MCF 10A (cell line): ENCODE results near the gene C6orf136. TPM values are rescaled to one million over a fixed set of nuclear protein-coding genes. Genes with fewer than 3 reads are reported as not detected.

Experiments
- BruUV-seq: library from RNA; stranded (reverse); fragments of 400-500 nt; replicated peaks from 2 replicates; lab custom pipeline; 2021; lab: Mats Ljungman, UMichigan
- CTCF ChIA-PET: fragments of 300-600 bp; sonication (Branson Sonifier 250); formaldehyde crosslinking; extraction: SDS; loops from one replicate; lab custom pipeline; 2021; ENCODE audit warnings: antibody characterized with exemption, inconsistent platforms; lab: Yijun Ruan, JAX
- POLR2A ChIA-PET: fragments of 300-600, 350-650 bp; sonication (Branson Sonifier 250); formaldehyde crosslinking; extraction: SDS; loops from one replicate; lab custom pipeline; 2020; ENCODE audit warnings: antibody characterized with exemption, inconsistent platforms; lab: Yijun Ruan, JAX
- DNase-seq: peaks from one replicate; pipeline ENCODE4 v3.0.0-alpha.2; 2018; ENCODE audit not compliant: unreplicated experiment
- H3K27ac Mint-ChIP-seq: one replicate; pipeline ENCODE4 v1.8.0; 2022; ENCODE audit warnings: mild to moderate bottlenecking, low read depth, mixed read lengths; ENCODE audit not compliant: unreplicated experiment
- H3K27me3 Mint-ChIP-seq: one replicate; pipeline ENCODE4 v1.8.0; 2022; ENCODE audit warnings: mixed read lengths; ENCODE audit not compliant: insufficient read depth, unreplicated experiment
- H3K36me3 Mint-ChIP-seq: one replicate; pipeline ENCODE4 v1.8.0; 2022; ENCODE audit warnings: mild to moderate bottlenecking, moderate library complexity, mixed read lengths; ENCODE audit not compliant: insufficient read depth, unreplicated experiment
- H3K4me1 Mint-ChIP-seq: one replicate; pipeline ENCODE4 v1.8.0; 2022; ENCODE audit warnings: mixed read lengths; ENCODE audit not compliant: insufficient read depth, unreplicated experiment
- H3K4me3 Mint-ChIP-seq: one replicate; pipeline ENCODE4 v1.8.0; 2022; ENCODE audit warnings: mild to moderate bottlenecking, moderate library complexity, mixed read lengths; ENCODE audit not compliant: unreplicated experiment
- H3K9me3 Mint-ChIP-seq: one replicate; pipeline ENCODE4 v1.8.0; 2022; ENCODE audit warnings: mixed read lengths; ENCODE audit not compliant: unreplicated experiment
- CTCF ChIP-seq: fragments of 200-600 bp; IDR thresholded peaks from one replicate; pipeline ENCODE4 v1.8.0; 2022; ENCODE audit warnings: antibody characterized with exemption, mild to moderate bottlenecking; ENCODE audit not compliant: unreplicated experiment
- intact Hi-C: fragments of 100-400 bp; cut with micrococcal nuclease; formaldehyde crosslinking; loops from 2 replicates; pipeline ENCODE4 v1.14.1; 2022
- total RNA-seq: library from RNA; stranded (reverse); gene quantifications from 2 replicates; pipeline ENCODE4 v1.2.3, GENCODE V29; 2022

C6orf136 gene
- total RNA-seq, 1 experiment from 2014 or later: 10.3 TPM

- no peak for DNase-seq
- Mint-ChIP-seq H3K4me3 (peak overlapping the region; percentile 94), H3K4me1 (peaks cover 39% of the 10 kb centered on the region), H3K9me3 (no peaks in the 10 kb centered on the region), H3K27ac (peak overlapping the region; percentile 90), H3K36me3 (no peaks in the 10 kb centered on the region), H3K27me3 (no peaks in the 10 kb centered on the region)
- ChIA-PET POLR2A (interaction anchor here (0.6 to 13.9 kb wide), 19 partner anchors 8 to 710 kb away, joined by 3 to 477 read pairs (median 7); partner anchors contain the start of genes ABCF1, DHX16, MDC1 and MRPS18B), CTCF (interaction anchor here (0.6 to 5.5 kb wide), 6 partner anchors 12 to 150 kb away, joined by 3 to 62 read pairs (median 7); no protein-coding TSS in a partner anchor)
- BruUV-seq: no TSS peak
- intact Hi-C loops: no loop called here
- TF ChIP-seq CTCF: no peak
Observed at GRCh38 chr6:30691208-30691847, 44.4 kb downstream of the C6orf136 start.

GRCh38 chr6:30696432-30696831 lies 49.5 kb downstream of the C6orf136 start:
- no TSS peak for BruUV-seq

GRCh38 chr6:30700340-30700739 lies 53.4 kb downstream of the C6orf136 start:
- CTCF ChIA-PET: interaction anchor here (0.8 to 1.4 kb wide), 2 partner anchors 22 to 217 kb away, joined by 3 read pairs; no protein-coding TSS in a partner anchor
- peaks cover 22% of the 10 kb centered on the region for H3K36me3 Mint-ChIP-seq
- no peak overlapping the region for H3K4me3 Mint-ChIP-seq

More at GRCh38 chr6:30696432-30696831, 49.5 kb downstream of the C6orf136 start:
- intact Hi-C loops: no loop called here
- TF ChIP-seq CTCF: no peak
- DNase-seq: no peak
- POLR2A ChIA-PET: interaction anchor here (1.1 to 13.9 kb wide), 4 partner anchors 8 to 25 kb away, joined by 3 to 477 read pairs (median 18); partner anchors contain the start of genes MDC1 and TUBB
- Mint-ChIP-seq H3K36me3 (peaks cover 5% of the 10 kb centered on the region), H3K27ac (no peak overlapping the region), H3K27me3 (no peaks in the 10 kb centered on the region), H3K9me3 (no peaks in the 10 kb centered on the region), H3K4me1 (peaks cover 12% of the 10 kb centered on the region), H3K4me3 (no peak overlapping the region)
- CTCF ChIA-PET: interaction anchor here (0.5 to 1.8 kb wide), 4 partner anchors 12 to 297 kb away, joined by 3 to 12 read pairs (median 6); no protein-coding TSS in a partner anchor

More at GRCh38 chr6:30700340-30700739, 53.4 kb downstream of the C6orf136 start:
- intact Hi-C loops: no loop called here
- TF ChIP-seq CTCF: no peak
- POLR2A ChIA-PET: interaction anchor here (1.2 to 13.9 kb wide), 4 partner anchors 9 to 31 kb away, joined by 3 to 477 read pairs (median 7); partner anchors contain the start of genes MDC1, NRM and TUBB
- Mint-ChIP-seq H3K9me3 (no peaks in the 10 kb centered on the region), H3K27me3 (no peaks in the 10 kb centered on the region), H3K27ac (no peak overlapping the region), H3K4me1 (peaks cover 6% of the 10 kb centered on the region)
- BruUV-seq: no TSS peak
- no peak for DNase-seq

Other genes starting within 250 kb of the C6orf136 start
- gene HLA-E, start 157.6 kb upstream of the C6orf136 start, total RNA-seq: 83.6 and 103 TPM in 2 replicates
- 69.1 and 76.8 TPM in 2 replicates for gene GNL1, start 90.6 kb upstream of the C6orf136 start, total RNA-seq
- 20.0 and 26.2 TPM in 2 replicates for gene PRR3, start 89.8 kb upstream of the C6orf136 start, total RNA-seq
- gene ABCF1, start 75.7 kb upstream of the C6orf136 start, total RNA-seq: 58.0 and 63.9 TPM in 2 replicates
- 103 and 209 TPM in 2 replicates for gene PPP1R10, start 29.9 kb upstream of the C6orf136 start, total RNA-seq
- gene MRPS18B, start 29.3 kb upstream of the C6orf136 start, total RNA-seq: 120 and 127 TPM in 2 replicates
- gene ATAT1, start 20.3 kb upstream of the C6orf136 start, total RNA-seq: 6.4 and 8.6 TPM in 2 replicates
- gene DHX16, start 25.9 kb downstream of the C6orf136 start, total RNA-seq: 41.3 and 49.8 TPM in 2 replicates
- gene PPP1R18, start 39.5 kb downstream of the C6orf136 start, total RNA-seq: 66.9 and 74.7 TPM in 2 replicates
- gene NRM, start 43.9 kb downstream of the C6orf136 start, total RNA-seq: 3.8 and 5.3 TPM in 2 replicates
- 50.6 and 54.5 TPM in 2 replicates for gene MDC1, start 70.1 kb downstream of the C6orf136 start, total RNA-seq
- gene TUBB, start 73.2 kb downstream of the C6orf136 start, total RNA-seq: 200 and 210 TPM in 2 replicates
- gene FLOT1, start 95.6 kb downstream of the C6orf136 start, total RNA-seq: 61.8 and 73.7 TPM in 2 replicates
- 154 and 192 TPM in 2 replicates for gene IER3, start 97.4 kb downstream of the C6orf136 start, total RNA-seq
- 59.7 and 66.0 TPM in 2 replicates for gene DDR1, start 237.4 kb downstream of the C6orf136 start, total RNA-seq